RWPE1 (cell line): ENCODE measurements around the gene DOC2A.

ENCODE experiments used
- CTCF ChIA-PET: fragments of 350-600 bp; sonication (Branson Sonifier 250); formaldehyde crosslinking; extraction: SDS; loops from one replicate; lab custom pipeline; 2021; lab: Yijun Ruan, JAX
- POLR2A ChIA-PET: fragments of 400-600 bp; formaldehyde crosslinking; extraction: SDS; loops from one replicate; lab custom pipeline; 2020; ENCODE audit warnings: antibody characterized with exemption; ENCODE audit not compliant: low non-redundant PET; lab: Yijun Ruan, JAX
- DNase-seq: peaks from one replicate; pipeline ENCODE4 v3.0.0; 2012; ENCODE audit warnings: low spot score
- H3K27ac ChIP-seq: fragments of 450-650 bp; 2 replicates; pipeline ENCODE4 v1.5.1; 2017
- TF ChIP-seq, protein P1 (sequence below): fragments of 450-650 bp; conservative IDR thresholded peaks from 2 replicates; pipeline ENCODE4 v1.5.1; 2017; ENCODE audit warnings: low read depth, mild to moderate bottlenecking

DOC2A gene

DNA sequence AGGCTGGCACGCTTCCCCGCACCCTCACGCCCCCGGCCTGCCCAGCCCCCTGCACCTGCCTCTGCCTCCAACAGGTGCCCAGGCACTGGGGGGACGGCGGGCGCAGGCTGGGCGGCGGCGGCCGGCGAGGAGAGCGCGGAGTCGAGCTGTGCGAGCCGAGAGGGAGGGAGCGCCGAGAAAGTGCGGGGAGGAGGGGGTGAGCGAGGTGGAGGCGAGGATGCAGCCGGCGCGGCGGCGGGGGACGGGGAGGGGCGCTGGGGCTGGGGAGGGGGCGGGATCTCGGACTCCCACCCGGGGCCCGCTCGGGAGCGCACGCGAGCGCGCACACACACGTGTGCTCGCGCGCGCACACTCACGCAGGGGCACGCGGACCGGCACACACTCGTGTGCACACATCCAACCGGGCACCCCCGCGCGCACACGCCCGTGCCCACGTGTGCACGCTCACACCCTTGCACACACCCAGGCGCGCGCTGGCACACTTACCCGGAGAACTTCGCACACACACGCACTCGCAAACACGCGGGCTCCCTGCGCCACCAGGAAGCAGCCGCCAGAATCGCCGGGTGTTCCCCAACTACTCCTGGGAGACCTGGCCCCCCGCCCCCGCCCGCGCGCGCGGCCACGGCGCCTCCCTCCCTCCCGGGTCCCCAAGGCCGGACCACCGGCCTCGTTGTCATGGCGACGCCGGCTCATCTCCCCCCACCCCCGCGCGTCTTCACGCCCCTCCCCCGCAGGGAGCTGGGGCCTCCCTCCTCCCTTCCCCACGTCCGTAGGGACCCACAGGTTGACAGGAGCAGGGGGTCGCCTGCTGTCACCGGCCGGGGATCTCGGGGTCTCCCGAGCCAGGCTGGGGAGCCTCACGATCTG, at the start of gene DOC2A:
Gene DOC2A (minus strand): TSS at position 184 of the 870 bp plus-strand sequence. CDS start 805 bp downstream, outside the sequence.
- ChIA-PET CTCF (no interaction called here), POLR2A (interaction anchor here (0.7 kb wide), 1 partner anchor 17 kb away, joined by 3 read pairs; no protein-coding TSS in a partner anchor)
- no peak for DNase-seq
- H3K27ac ChIP-seq: no peak within 1 kb of the TSS
- TF ChIP-seq, protein P1, sequence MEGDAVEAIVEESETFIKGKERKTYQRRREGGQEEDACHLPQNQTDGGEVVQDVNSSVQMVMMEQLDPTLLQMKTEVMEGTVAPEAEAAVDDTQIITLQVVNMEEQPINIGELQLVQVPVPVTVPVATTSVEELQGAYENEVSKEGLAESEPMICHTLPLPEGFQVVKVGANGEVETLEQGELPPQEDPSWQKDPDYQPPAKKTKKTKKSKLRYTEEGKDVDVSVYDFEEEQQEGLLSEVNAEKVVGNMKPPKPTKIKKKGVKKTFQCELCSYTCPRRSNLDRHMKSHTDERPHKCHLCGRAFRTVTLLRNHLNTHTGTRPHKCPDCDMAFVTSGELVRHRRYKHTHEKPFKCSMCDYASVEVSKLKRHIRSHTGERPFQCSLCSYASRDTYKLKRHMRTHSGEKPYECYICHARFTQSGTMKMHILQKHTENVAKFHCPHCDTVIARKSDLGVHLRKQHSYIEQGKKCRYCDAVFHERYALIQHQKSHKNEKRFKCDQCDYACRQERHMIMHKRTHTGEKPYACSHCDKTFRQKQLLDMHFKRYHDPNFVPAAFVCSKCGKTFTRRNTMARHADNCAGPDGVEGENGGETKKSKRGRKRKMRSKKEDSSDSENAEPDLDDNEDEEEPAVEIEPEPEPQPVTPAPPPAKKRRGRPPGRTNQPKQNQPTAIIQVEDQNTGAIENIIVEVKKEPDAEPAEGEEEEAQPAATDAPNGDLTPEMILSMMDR: no peak

DNA sequence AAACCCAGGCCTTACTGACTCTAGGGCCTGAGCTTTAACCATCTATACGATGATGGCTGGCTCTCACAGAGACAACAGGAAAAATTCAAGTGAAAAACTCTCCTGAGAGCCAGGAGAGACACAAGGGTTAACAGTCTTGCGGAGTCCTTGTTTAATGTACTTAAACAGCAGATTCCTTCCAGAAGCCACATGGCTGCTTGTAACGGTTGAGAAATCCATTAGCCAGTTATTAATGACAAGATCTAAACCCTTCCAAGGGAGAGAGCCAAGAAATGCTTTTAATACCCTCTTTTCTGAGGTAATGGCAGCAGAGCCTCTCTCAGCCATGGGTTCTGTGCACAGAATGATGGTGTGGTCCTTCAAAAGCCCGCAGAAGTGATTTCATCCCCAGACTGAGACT, 49.5 kb upstream of the DOC2A start:
- DNase-seq: no peak
- peak overlapping the region; percentile 34 for H3K27ac ChIP-seq
- TF ChIP-seq, protein P1: no peak
- ChIA-PET CTCF (interaction anchor here (0.8 kb wide), 1 partner anchor 28 kb away, joined by 3 read pairs; no protein-coding TSS in a partner anchor), POLR2A (no interaction called here)

DNA sequence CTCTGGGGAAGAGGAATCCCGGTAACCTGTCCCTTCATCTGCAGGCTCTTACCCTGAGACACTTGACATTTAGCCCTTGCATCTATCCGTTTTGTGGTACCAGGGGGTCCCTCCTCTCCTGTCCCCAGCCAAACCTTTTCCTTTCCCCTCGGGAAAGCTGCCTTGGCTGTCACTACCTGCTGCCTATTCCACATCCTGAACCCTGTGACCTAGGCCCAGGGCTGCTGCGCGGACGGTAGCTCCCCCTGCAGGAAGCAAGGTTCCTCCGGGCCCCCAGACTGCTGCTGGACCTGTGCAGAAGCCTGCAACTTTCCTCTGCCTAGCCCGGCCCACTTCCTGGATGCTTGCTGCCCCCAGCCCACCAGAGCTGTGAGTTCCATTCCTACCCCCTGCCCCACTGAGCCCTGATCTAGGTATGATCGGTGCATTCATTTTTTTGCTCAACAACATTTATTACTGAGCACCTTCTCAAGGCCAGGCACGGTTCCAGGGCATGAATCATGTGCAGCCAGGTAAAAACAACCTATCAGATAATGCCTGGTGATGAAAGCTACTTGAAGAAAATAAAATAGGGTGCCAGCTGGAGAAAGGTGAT, 44.2 kb upstream of the DOC2A start:
- CTCF ChIA-PET: interaction anchor here (0.6 to 1.3 kb wide), 11 partner anchors 8 to 156 kb away, joined by 3 to 13 read pairs (median 3); partner anchors contain the start of genes ALDOA and TBX6
- POLR2A ChIA-PET: interaction anchor here (0.5 to 0.7 kb wide), 3 partner anchors 10 to 531 kb away, joined by 4 to 5 read pairs (median 4); no protein-coding TSS in a partner anchor
- TF ChIP-seq, protein P1: peak; percentile 55
- peak; percentile 78 for DNase-seq
- peak overlapping the region; percentile 90 for H3K27ac ChIP-seq

DNA sequence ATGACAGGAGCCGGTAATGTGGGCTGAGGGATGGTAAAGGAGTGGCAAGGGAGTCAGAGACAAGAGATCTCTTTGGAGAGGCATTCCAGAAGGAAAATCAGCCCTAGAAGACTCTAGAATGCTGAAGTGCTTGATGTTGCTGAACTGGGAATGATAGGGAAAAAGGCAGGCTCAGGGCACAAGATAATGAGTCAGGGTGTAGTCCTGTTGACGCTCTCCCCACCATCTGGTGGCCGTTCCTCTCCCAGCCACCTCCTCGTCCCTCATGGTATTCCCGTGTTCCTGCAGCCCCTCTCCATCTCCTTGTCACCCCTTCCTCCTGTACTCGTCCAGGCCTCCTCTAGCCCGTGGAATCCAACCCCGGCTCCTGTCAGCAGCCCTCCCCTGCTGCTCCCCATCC, 43.6 kb upstream of the DOC2A start:
- H3K27ac ChIP-seq: peak overlapping the region; percentile 90
- ChIA-PET CTCF (interaction anchor here (0.6 to 1.2 kb wide), 9 partner anchors 8 to 156 kb away, joined by 3 to 6 read pairs (median 3); partner anchors contain the start of gene ALDOA), POLR2A (interaction anchor here (0.5 to 2.1 kb wide), 3 partner anchors 10 to 27 kb away, joined by 4 to 8 read pairs (median 5); no protein-coding TSS in a partner anchor)
- TF ChIP-seq, protein P1: no peak
- no peak for DNase-seq

DNA sequence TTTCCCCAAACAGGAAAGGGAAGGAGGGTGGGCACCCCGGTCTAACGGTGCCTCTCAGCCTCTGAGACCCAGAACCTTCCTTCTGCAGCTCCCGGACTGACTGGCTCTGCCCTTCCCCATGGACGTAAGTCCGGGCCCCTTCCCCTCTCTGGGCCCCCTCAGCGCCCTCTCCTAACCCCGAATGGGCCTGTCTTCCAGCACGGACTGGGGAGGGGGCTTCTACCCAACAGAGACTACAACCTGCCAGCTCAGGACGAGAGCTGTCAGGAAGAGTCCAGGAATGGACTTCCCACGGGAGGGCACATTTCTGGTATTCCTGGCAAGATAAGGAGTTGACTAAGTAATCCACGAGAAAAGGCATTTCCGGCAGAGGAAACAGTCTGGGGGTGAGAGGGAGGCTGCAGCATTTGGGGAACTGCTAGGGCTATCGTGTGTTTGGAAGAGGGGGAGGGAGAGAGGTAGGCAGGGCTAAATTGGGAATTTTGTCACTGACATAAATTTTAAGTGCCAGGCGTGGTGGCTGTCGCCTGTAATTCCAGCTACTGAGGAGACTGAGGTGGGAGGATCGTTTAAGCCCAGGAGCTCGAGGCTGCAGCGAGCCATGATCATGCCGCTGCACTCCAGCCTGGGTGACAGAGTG, 42.7 kb upstream of the DOC2A start:
- CTCF ChIA-PET: interaction anchor here (0.7 to 0.9 kb wide), 2 partner anchors 21 to 22 kb away, joined by 4 read pairs; partner anchors contain the start of gene TLCD3B
- POLR2A ChIA-PET: interaction anchor here (0.5 to 2.1 kb wide), 2 partner anchors 14 to 21 kb away, joined by 8 read pairs; no protein-coding TSS in a partner anchor
- TF ChIP-seq, protein P1: no peak
- peak; percentile 70 for DNase-seq
- H3K27ac ChIP-seq: peak overlapping the region; percentile 90
